Lower lobe of right lung (tissue), 2 donors: ENCODE measurements around the gene ARMH2. TPM values are rescaled to one million over a fixed set of nuclear protein-coding genes. Genes with fewer than 3 reads are reported as not detected.

Experiments
- ATAC-seq, 2 donors: fragments of 200-7000 bp; cut with Tn5 transposase; one replicate each; pipeline ENCODE4 v1.9.1; 2020 to 2022; ENCODE audit warnings: mild to moderate bottlenecking in 2 of 2, moderate library complexity in 2 of 2
- DNase-seq: peaks from one replicate; pipeline ENCODE4 v3.0.0-alpha.2; 2020
- H3K27ac ChIP-seq: fragments of 200-600 bp; one replicate; pipeline ENCODE4 v1.8.0; 2022
- H3K27me3 ChIP-seq: fragments of 200-600 bp; one replicate; pipeline ENCODE4 v1.8.0; 2022; ENCODE audit warnings: low read depth
- H3K36me3 ChIP-seq: fragments of 200-600 bp; one replicate; pipeline ENCODE4 v1.8.0; 2022; ENCODE audit warnings: mild to moderate bottlenecking
- H3K4me1 ChIP-seq: fragments of 200-600 bp; one replicate; pipeline ENCODE4 v1.8.0; 2022
- H3K4me3 ChIP-seq: fragments of 200-600 bp; one replicate; pipeline ENCODE4 v1.8.0; 2022; ENCODE audit warnings: mild to moderate bottlenecking
- H3K9me3 ChIP-seq: fragments of 200-600 bp; one replicate; pipeline ENCODE4 v1.8.0; 2022
- CTCF ChIP-seq: fragments of 200-600 bp; IDR thresholded peaks from one replicate; pipeline ENCODE4 v1.8.0; 2022; ENCODE audit warnings: antibody characterized with exemption, mild to moderate bottlenecking
- intact Hi-C: fragments of 100-400 bp; cut with DNase I; formaldehyde crosslinking; loops from one replicate; pipeline ENCODE4 v1.11.0; 2022
- total RNA-seq: library from RNA; stranded (reverse); fragmentation: NEBNext Ultra II Directional; extraction: Animal tissue kit (Norgen Biotek cat#: 25700); gene quantifications from one replicate; pipeline ENCODE4 v1.2.1, GENCODE V29; 2021
- donor health status: DM: no; HTN: yes; CAD: no; lungs with severe emphysema.

The ARMH2 gene
- total RNA-seq, 1 donor from 2014 or later: 0.68 TPM

DNA sequence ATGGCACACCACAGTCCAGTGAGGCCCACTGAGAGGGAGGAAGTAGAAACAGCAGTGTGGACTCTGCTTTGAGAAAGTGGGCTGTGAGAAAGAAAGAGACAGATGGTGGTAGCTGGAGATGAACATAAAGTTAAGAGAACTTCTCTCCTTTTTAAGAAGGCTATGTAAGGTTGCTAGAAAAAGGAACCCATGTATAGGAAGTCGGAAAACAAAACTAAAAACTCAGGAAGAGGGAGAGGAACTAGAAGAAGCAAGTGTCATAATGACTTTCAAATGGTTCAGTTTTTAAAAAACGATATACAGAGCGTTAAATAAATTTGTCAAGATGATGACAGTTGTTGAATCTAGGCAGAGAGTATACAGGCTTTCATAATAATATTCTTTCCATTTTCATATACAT is 49.4 kb downstream of the ARMH2 start:
- no peak for DNase-seq

More for the DNA sequence above, 49.4 kb downstream of the ARMH2 start:
- H3K4me3 ChIP-seq: no peak overlapping the region
- H3K4me1 ChIP-seq: peaks cover 2% of the 10 kb centered on the region
- H3K36me3 ChIP-seq: no peaks in the 10 kb centered on the region
- H3K9me3 ChIP-seq: no peaks in the 10 kb centered on the region
- intact Hi-C loops: no loop called here
- no peak for ATAC-seq
- H3K27me3 ChIP-seq: no peaks in the 10 kb centered on the region
- H3K27ac ChIP-seq: peak overlapping the region; percentile 6
- no peak for TF ChIP-seq CTCF

Other genes with a start within 250 kb of the ARMH2 start
- 1.6 TPM for gene KIAA0319, start 152.7 kb downstream of the ARMH2 start, total RNA-seq
- gene TDP2, start 132.0 kb downstream of the ARMH2 start, total RNA-seq: 43.6 TPM
- gene ACOT13, start 131.8 kb downstream of the ARMH2 start, total RNA-seq: 24.6 TPM
- gene C6orf62, start 79.8 kb downstream of the ARMH2 start, total RNA-seq: 123 TPM
- gene GMNN, start 24.0 kb downstream of the ARMH2 start, total RNA-seq: 11.1 TPM
- 38.0 TPM for gene RIPOR2, start 137.0 kb upstream of the ARMH2 start, total RNA-seq